Activated CD4-positive, alpha-beta T cell treated with anti-CD3 and anti-CD28 coated beads, Interleukin-2, amount 50 U/mL, for 4 hours (primary cell): ENCODE results near the gene CHN2.

Source experiments
- DNase-seq, 2 experiments: peaks; one replicate each; pipeline ENCODE4 v3.0.0-alpha.2; 2020

The CHN2 gene

GRCh38 chr7:29445736-29446135 is 251.2 kb downstream of the CHN2 start:
- DNase-seq, result no peak

DNA sequence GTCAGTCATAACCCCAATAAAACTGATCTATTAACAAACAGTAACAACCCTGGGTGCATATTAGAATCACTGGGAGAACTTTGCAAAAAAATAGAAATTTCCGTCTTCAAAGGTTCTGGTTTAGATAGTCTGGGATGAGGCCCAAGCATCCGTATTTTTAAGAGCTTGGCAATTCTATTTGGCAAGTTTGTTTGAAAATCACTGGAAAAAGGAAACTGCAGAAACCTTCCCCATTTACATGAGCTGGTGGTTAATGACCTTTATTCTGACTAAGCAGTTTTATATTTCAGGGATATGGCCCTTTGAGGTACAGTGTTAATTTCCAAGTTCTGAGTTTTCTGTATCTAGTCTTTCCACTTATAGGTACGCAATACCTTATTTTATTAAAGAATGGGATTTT is 253.3 kb downstream of the CHN2 start:
- no peak for DNase-seq

DNA sequence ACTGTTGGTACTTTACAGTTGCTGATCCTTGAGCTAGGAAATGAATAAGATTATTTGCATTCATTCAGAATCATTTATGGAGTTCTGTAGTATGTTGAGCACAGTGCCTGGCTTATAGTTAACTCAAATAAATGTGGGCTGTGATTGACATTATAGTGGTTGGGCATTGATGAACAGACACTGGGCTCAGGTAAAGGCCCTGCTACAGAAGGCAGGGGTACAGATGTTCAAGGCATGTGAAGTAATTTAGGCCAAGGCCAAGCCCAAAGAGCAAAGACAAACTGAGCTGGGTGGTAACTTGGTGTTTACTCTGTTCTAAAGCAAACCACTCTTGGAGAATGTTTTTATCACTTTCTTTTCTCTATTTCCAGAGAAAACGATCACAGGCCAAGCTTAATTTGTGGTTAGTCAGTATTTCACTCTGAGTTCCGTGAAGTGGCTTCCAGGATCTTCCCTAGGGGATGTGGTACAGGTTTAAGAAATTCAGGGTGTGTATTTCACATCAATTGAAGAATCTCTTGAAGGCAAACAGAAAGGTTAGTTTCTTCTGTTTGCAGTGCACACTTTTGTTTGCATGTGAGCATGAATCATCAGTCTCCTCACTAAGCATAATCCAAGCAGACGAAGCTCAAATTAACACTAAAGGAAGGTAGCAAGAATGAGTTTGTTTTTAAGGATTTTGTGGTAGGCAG is 255.1 kb downstream of the CHN2 start:
- no peak for DNase-seq

GRCh38 chr7:29453021-29453420 is 258.4 kb downstream of the CHN2 start:
- no peak for DNase-seq

- DNase-seq, result no peak
These were observed 259.9 kb downstream of the CHN2 start for GRCh38 chr7:29454464-29454863.

- no peak for DNase-seq
These were observed 260.4 kb downstream of the CHN2 start for GRCh38 chr7:29454899-29455451.

DNA sequence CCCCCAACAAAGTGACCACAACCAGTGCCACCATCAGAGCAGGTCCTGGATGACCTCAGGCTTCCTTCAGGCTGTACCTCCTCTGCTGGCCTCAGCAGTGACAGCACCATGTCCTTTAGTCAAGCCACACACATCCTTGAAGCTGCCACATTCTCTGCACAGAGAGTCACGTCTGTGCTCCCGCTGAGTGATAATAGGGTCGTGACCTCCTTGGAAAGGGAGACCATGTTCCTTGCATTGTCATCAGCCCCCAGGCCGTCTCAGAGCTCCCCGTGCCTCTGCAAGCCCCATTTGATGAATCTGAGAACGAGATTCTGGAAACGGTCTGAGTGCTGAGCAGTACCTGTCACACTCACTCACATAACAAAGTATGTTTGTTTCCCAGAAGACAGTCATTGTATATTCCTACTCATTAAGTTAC is 262.6 kb downstream of the CHN2 start:
- DNase-seq, result no peak

DNA sequence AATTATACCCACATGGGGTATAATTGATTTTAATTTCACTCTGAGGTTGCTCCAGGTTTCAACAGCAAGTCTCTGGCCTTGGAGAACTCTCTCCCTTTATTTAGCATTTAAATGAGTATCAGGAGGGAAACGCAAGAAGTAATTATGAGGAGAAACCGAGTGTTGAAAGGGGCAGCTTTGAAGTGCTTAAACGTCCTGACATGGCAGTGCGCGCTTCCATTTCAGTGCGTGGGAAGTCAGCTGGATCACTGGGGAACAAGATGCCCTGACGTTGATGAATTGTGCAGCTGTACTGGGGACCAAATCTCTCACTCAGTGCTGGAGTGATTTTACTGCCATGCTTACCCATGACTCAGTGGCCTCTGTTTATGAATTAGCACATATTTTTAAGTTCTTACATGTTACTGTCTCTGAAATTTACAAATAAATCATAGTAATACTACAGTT is 263.0 kb downstream of the CHN2 start:
- no peak for DNase-seq

GRCh38 chr7:29458933-29459332 is 264.4 kb downstream of the CHN2 start:
- no peak for DNase-seq

- DNase-seq, result no peak
These were observed 265.0 kb downstream of the CHN2 start for GRCh38 chr7:29459589-29459988.

DNA sequence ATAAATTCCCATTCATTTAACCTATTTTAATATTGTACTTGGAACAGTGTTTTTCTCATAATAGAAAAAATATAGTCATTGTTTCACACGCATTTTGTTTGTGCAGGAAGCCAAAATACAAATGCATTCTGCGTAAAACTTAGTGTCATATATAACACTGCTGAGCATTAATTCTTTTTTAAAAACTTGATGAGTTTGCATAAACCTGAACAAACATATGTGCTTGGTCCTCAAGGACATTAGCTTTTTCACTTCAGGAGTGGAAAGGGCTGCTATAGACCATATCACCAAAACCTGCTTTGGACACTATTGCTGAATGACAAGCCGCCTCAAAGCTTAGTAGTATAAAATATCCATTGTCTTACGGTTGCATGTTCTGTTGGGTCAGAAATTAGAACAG is 267.4 kb downstream of the CHN2 start:
- DNase-seq, result no peak

- no peak for DNase-seq
These were observed 269.1 kb downstream of the CHN2 start for GRCh38 chr7:29463504-29464158.

DNA sequence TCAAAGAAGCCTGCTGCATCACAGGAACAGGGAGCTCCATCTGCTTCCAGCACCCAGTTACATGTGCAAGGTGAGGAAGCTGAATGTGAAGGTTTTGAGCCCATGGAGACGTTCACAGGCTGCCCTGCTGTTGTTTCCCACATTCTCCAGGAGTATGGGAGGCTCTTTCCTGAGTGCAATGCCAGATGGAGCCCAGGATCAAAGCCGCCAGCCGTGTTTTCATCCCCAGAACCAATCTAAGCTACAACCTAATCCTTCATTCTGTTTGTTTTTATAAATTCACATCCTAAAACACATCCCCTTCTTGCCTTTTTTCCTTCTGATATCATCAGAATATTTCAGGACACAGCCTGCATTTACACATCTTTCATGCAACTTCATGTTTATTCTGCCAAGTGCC is 270.2 kb downstream of the CHN2 start:
- DNase-seq, result no peak

GRCh38 chr7:29467193-29467926 is 272.8 kb downstream of the CHN2 start:
- no peak for DNase-seq

DNA sequence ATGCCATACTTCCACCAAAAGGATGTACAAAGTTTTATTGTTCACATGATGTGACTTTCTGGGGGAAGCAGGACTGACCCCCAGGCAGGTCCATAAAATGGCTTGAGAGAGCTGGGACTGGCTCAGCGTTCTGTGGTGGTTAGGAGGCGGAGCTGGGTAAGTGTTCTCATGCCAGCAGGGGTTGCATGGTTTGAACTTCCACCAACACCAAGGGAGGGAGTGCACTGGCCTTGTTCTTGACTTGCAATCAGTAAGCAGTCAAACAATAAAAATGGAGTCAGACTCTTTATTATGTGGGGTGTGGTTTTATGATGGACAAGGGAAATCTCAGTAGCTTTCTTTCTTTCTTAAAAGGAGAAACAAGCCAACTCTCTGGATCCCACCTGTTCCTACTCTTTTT is 273.6 kb downstream of the CHN2 start:
- no peak for DNase-seq

DNA sequence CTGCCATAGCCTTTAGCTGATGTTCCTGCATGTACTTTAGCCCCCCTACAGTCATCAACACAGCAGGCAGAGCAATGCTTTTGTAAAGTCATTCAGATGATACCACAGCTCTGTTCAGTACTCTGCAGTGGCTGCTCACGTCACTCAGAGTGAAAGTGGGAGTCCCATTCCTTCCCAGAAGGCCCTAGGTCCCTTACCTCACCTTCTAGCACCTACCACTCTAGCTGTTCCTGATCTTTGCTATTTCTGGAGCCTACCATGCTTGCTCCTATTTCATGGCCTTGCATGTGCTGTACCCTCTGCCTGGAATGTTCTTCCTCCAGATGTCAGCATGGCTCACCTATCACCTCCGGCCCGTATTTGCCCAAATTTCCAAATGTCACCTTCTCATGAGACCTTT is 274.7 kb downstream of the CHN2 start:
- DNase-seq, result no peak

GRCh38 chr7:29469976-29470557 is 275.5 kb downstream of the CHN2 start:
- DNase-seq, result no peak

DNA sequence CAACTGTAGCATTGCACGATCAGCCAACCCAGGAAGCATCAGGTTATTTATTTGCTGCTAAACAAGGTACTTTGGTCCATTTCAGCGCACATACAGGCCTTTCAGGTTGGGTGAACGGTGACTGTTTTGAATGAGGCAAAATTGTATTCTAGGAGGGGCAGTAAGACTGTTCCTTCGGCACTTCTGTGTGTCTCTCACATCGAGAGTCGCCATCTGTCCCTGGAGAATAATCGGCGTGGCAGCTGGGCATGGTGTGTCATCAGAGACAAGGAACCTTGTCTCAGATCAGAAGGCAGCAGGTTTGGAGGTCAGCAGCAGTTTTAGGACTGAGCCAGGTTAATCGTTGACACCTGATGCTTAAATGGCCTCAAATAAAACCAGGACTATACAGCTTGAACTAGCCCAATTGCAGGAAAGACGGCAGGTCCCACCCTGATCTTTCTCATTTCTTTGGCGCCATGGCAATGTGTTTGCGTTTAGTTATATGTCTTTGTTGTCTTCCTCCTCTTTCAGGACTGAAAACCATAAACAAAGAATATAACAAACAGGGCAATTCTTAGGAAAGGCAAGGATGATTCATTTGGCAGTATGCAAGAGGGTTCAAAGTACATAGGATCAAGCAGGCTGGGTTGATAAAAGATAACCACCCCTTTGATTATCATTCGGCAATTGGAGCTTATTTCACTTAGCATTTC is 277.0 kb downstream of the CHN2 start:
- DNase-seq, result no peak

- DNase-seq, result no peak
These were observed 282.3 kb downstream of the CHN2 start for GRCh38 chr7:29476916-29477315.

DNA sequence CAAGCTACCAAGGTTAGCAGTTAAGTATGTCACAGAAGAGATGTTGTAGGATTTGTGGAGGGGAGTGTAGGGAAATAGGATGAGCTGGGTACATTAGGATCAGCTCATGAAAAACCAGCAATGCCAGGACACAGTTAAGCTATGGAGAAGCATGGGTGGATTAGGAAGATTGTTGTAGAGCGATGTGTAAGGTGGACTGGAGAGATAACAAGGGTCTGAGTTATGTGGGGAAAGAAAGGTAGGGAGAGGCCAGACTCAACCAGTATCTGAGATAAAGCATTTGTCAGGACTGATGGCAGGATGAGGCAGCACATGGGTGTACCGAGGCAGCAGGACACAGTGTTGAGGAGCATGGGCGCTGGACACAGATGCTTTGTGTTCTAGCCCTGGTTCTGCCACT is 283.7 kb downstream of the CHN2 start:
- DNase-seq, result no peak

- no peak for DNase-seq
These were observed 284.2 kb downstream of the CHN2 start for GRCh38 chr7:29478687-29479240.
